Posterior vena cava (tissue), 2 donors: ENCODE measurements around the gene PODXL2. TPM values are rescaled to one million over a fixed set of nuclear protein-coding genes. Genes with fewer than 3 reads are reported as not detected.

Source experiments
- microRNA-seq, 2 donors: library from miRNA; unstranded; fragments of <30 nt; microRNA quantifications; one replicate each; pipeline ENCODE4 v1.2.0, GENCODE V29; 2020 to 2021; ENCODE audit warnings: borderline microRNAs expressed in 2 of 2
- total RNA-seq, 2 donors: library from RNA; stranded (reverse); fragmentation: NEBNext Ultra II Directional; extraction: Animal tissue kit (Norgen Biotek cat#: 25700); gene quantifications; one replicate each; pipeline ENCODE4 v1.2.1, GENCODE V29; 2021
- donor health status: DM: yes; HTN: yes; CAD: no.
- donor health status: DM: yes; HTN: yes; CAD: no.

The PODXL2 gene
- total RNA-seq, 2 donors from 2014 or later, result 2.0 to 2.5 TPM

Small RNA genes within 50 kb of the gene (microRNA-seq; reads per million reads assigned to microRNA genes)
- 0 reads per million in 2 donors for gene MIR7976

Other genes starting within 250 kb of the PODXL2 start
- gene TPRA1, start 38.5 kb upstream of the PODXL2 start, total RNA-seq, result 10 to 100 TPM; 21.4 to 22.8 TPM
- 1 to 10 TPM; 4.0 to 5.6 TPM for gene MCM2, start 30.8 kb upstream of the PODXL2 start, total RNA-seq
- 10 to 100 TPM; 27.7 to 28.9 TPM for gene ABTB1, start 43.8 kb downstream of the PODXL2 start, total RNA-seq
- 100 to 1,000 TPM; 107 to 216 TPM for gene MGLL, start 193.3 kb downstream of the PODXL2 start, total RNA-seq